GM10248 (cell line): ENCODE measurements around the gene PASK.

ENCODE experiments used
- CTCF ChIA-PET: fragments of 300-600 bp; sonication (Branson Sonifier 250); formaldehyde crosslinking; extraction: SDS; loops from one replicate; lab custom pipeline; 2021; ENCODE audit warnings: antibody characterized with exemption; lab: Yijun Ruan, JAX
- POLR2A ChIA-PET: fragments of 350-650 bp; sonication (Branson Sonifier 250); formaldehyde crosslinking; extraction: SDS; loops from one replicate; lab custom pipeline; 2020; ENCODE audit warnings: antibody characterized with exemption; lab: Yijun Ruan, JAX
- DNase-seq: peaks from one replicate; pipeline ENCODE4 v3.0.0; 2012; ENCODE audit errors: extremely low spot score
- CTCF ChIP-seq: IDR thresholded peaks from 2 replicates; pipeline ENCODE4 v1.5.1; 2012; ENCODE audit warnings: mild to moderate bottlenecking, low read depth; ENCODE audit errors: extremely low read depth, missing control alignments, control extremely low read depth

Gene PASK

DNA sequence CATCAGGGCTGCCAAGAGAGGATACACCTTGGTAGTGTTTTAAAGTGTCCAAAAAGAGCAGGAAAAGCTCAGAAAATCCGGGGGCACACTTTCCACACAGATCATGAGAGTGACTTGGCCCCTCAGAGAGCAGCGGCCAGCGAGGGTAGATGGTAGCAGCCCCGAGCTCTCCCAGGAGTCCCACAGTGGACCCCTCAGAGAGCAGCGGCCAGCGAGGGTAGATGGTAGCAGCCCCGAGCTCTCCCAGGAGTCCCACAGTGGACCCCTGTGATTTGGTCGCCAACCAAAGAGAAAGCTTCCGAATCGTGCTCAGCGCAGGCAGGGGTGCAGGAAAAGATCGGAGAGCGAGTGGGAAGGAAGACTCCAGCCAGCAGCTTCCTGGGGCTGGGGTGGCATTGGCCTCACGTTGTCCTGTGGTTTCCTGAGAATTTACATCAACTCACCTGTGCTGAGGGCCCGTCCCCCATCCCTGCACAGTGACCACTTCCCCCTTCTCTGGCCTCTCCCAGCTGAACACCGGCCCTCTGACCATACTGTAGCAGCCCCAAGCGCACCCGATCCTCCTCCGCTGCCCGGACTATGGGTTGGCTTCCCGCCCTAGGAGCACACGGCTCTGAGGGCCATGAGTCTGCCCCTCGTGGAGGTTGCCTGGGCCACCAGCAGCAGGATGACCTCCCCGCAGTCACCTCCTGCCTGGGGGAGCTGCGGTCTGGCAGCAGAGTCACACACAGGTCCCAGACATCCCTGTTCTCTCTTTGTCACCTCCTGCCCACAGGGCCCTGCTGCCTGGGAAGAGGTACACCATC is 80.9 kb downstream of the PASK start:
- ChIA-PET CTCF (interaction anchor here (1.1 to 2.3 kb wide), 3 partner anchors 10 to 95 kb away, joined by 3 to 12 read pairs (median 3); no protein-coding TSS in a partner anchor), POLR2A (no interaction called here)
- DNase-seq = no peak
- TF ChIP-seq CTCF = no peak

GRCh38 chr2:241067501-241068135 is 81.7 kb downstream of the PASK start:
- no peak for TF ChIP-seq CTCF
- no peak for DNase-seq
- ChIA-PET CTCF (interaction anchor here (1.5 to 2.3 kb wide), 3 partner anchors 10 to 23 kb away, joined by 3 to 12 read pairs (median 8); no protein-coding TSS in a partner anchor), POLR2A (no interaction called here)

DNA sequence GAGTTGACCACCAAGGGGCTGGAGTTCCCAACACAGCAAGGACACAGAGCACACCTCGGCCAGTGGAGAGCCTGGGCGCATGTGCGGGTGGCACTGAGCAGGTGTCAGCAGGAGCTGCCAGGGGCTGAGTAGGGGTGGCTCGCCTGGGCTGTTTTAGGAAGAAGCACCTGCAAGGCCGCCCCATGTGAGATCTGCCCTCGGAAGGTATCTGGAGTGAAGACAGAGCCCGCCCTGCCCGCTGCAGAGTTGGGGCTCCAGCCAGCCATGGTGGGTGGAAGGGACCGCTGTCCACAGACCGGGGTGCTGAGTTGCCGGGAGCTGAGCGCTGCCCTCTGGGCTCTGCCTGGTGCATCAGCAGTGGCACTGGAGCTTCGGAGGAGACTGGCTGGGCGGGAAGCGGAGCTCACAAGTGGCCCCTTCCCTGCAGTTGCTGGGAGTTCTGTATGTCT is 82.4 kb downstream of the PASK start:
- CTCF ChIA-PET = interaction anchor here (1.5 kb wide), 2 partner anchors 11 to 22 kb away, joined by 3 to 8 read pairs; no protein-coding TSS in a partner anchor
- POLR2A ChIA-PET = no interaction called here
- TF ChIP-seq CTCF = no peak
- DNase-seq = no peak

- CTCF ChIA-PET = interaction anchor here (1.4 to 1.5 kb wide), 3 partner anchors 12 to 83 kb away, joined by 3 to 8 read pairs (median 7); no protein-coding TSS in a partner anchor
Observed at GRCh38 chr2:241066171-241066892, 82.9 kb downstream of the PASK start.

DNA sequence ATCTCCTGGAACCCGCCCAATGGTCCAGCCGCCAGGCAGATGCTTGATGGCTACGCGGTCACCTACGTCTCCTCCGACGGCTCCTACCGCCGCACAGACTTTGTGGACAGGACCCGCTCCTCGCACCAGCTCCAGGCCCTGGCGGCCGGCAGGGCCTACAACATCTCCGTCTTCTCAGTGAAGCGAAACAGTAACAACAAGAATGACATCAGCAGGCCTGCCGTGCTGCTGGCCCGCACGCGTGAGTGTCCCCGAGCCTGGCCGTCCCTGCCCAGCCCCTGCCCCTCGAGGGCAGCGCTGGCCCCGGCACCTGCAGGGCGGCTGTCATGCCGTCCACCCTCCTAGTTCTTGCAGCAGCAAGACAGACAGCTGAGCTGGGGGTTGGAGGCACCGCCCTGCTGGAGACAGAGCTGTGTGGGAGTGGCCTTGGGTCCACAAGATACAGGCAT is 83.9 kb downstream of the PASK start:
- ChIA-PET POLR2A (no interaction called here), CTCF (interaction anchor here (1.4 to 1.5 kb wide), 2 partner anchors 13 to 82 kb away, joined by 3 to 7 read pairs; no protein-coding TSS in a partner anchor)
- no peak for DNase-seq
- no peak for TF ChIP-seq CTCF

More at GRCh38 chr2:241066171-241066892, 82.9 kb downstream of the PASK start:
- POLR2A ChIA-PET = no interaction called here
- no peak for TF ChIP-seq CTCF
- no peak for DNase-seq

GRCh38 chr2:241064802-241065354 is 84.4 kb downstream of the PASK start:
- no peak for DNase-seq
- ChIA-PET POLR2A (no interaction called here), CTCF (interaction anchor here (1.4 to 1.5 kb wide), 2 partner anchors 14 to 81 kb away, joined by 3 to 7 read pairs; no protein-coding TSS in a partner anchor)
- TF ChIP-seq CTCF = no peak
